Transverse colon (tissue), 4 donors: ENCODE results near the gene BLM.

Experiments used
- POLR2A ChIP-seq: fragments of 450-650 bp; IDR thresholded peaks from one replicate; pipeline ENCODE4 v1.6.1; 2016; ENCODE audit warnings: antibody characterized with exemption, mild to moderate bottlenecking, moderate library complexity
- POLR2AphosphoS5 ChIP-seq, 3 donors: sonication (generic); formaldehyde crosslinking; IDR thresholded peaks; one replicate each; pipeline ENCODE4 v1.6.1; 2016; ENCODE audit warnings: antibody characterized with exemption in 3 of 3
- TF ChIP-seq, protein P1 (sequence below), 5 experiments: fragments of 200-600 bp in 3 of 5; fragments of 450-650 bp in 2 of 5; sonication (generic) in 3 of 5; IDR thresholded peaks; 1 replicate in 2 of 5; 2 replicates in 3 of 5; pipeline ENCODE4 v1.5.1; 2016 to 2017; ENCODE audit warnings: antibody characterized with exemption in 5 of 5, inconsistent platforms in 3 of 5, mild to moderate bottlenecking in 2 of 5, moderate library complexity in 1 of 5

DNA sequence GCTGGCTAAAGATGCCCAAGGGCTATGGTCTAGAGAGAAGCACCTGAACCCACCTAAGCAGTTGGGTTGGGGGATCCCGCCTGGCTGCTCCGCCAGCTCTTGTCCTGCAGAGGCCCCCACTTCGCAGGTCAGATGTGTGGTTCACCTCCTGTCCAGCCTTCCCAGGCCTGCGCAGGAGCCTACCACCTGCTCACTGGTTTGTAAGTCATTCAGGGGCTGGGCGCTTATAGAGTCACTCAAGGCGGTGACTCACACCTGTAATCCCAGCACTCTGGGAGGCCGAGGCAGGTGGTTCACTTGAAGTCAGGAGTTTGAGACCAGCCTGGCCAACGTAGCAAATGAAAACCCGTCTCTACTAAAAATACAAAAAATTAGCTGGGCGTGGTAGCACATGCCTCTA, 147.4 kb downstream of the BLM start:
- TF ChIP-seq POLR2A = no peak
- no peak for TF ChIP-seq POLR2AphosphoS5 (IDR thresholded peaks at IDR 0.05)
- TF ChIP-seq, protein P1, sequence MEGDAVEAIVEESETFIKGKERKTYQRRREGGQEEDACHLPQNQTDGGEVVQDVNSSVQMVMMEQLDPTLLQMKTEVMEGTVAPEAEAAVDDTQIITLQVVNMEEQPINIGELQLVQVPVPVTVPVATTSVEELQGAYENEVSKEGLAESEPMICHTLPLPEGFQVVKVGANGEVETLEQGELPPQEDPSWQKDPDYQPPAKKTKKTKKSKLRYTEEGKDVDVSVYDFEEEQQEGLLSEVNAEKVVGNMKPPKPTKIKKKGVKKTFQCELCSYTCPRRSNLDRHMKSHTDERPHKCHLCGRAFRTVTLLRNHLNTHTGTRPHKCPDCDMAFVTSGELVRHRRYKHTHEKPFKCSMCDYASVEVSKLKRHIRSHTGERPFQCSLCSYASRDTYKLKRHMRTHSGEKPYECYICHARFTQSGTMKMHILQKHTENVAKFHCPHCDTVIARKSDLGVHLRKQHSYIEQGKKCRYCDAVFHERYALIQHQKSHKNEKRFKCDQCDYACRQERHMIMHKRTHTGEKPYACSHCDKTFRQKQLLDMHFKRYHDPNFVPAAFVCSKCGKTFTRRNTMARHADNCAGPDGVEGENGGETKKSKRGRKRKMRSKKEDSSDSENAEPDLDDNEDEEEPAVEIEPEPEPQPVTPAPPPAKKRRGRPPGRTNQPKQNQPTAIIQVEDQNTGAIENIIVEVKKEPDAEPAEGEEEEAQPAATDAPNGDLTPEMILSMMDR (IDR thresholded peaks at IDR 0.05) = no peak
